ENCODE measurements around the gene TRIM4.

The TRIM4 gene

DNA sequence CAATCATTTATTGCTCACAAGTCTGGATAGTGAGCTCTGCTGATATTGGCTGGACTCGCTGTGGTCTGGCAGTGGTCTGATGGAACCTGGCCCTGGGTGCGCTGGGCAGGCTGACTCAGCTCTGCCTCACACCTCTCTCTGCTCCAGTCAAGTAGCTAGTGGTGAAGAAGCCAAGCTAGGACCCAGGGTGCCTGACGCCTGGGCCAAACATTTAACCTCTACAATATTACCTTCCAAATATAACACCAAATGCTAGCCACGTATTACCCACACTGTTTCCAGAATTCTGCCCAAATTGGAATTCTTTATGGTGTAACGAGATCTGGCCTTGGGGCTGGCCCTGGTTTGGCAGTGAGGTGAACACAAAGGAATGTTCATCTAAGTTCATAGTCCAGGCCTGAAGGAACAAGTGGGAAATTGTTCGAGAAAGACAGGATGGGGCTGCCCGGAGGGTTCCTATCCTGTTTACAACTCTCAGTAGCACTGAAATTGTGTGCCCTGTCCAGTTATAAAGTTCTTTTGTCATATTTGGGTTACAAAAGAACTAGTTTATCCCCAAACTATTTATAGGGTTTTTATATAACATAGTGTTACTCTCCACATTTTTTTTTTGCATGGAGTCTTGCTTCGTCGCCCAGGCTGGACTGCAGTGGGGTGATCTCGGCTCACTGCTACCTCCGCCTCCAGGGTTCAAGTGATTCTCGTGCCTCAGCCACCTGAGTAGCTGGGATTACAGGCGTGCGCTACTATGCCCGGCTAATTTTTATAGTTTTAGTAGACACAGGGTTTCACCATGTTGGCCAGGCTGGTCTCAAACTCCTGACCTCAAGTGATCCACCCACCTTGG is 58.8 kb downstream of the TRIM4 start:
- no peak overlapping the region for H3K4me3 ChIP-seq (ENCODE audit: low read length)
- TF ChIP-seq, protein P1, sequence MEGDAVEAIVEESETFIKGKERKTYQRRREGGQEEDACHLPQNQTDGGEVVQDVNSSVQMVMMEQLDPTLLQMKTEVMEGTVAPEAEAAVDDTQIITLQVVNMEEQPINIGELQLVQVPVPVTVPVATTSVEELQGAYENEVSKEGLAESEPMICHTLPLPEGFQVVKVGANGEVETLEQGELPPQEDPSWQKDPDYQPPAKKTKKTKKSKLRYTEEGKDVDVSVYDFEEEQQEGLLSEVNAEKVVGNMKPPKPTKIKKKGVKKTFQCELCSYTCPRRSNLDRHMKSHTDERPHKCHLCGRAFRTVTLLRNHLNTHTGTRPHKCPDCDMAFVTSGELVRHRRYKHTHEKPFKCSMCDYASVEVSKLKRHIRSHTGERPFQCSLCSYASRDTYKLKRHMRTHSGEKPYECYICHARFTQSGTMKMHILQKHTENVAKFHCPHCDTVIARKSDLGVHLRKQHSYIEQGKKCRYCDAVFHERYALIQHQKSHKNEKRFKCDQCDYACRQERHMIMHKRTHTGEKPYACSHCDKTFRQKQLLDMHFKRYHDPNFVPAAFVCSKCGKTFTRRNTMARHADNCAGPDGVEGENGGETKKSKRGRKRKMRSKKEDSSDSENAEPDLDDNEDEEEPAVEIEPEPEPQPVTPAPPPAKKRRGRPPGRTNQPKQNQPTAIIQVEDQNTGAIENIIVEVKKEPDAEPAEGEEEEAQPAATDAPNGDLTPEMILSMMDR (conservative IDR thresholded peaks at IDR 0.05; ENCODE audit: low read length) = no peak
- DNase-seq (ENCODE audit: low read depth) = peak; percentile 45

DNA sequence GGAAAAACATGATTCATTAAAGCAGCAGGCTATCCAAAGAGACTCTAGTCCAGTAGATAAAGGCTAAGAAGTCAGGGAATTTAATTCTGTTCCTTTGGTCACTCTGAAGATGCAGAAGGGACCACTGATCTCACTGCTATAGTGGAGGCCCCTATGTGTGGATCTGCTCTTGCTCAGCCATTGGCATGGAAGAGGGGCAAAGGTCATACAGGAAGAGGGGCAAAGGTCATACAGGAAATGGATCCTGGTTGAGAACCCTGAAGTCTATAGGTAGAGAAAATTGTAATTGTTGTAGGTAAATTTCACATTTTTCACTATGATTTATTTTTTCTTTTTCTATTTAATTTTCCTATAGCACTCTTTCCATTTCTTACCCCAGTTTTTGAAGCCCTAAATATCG is 64.1 kb downstream of the TRIM4 start:
- TF ChIP-seq, protein P1 (conservative IDR thresholded peaks at IDR 0.05; ENCODE audit: low read length) = no peak
- H3K4me3 ChIP-seq (ENCODE audit: low read length) = no peak overlapping the region
- DNase-seq (ENCODE audit: low read depth) = no peak

DNA sequence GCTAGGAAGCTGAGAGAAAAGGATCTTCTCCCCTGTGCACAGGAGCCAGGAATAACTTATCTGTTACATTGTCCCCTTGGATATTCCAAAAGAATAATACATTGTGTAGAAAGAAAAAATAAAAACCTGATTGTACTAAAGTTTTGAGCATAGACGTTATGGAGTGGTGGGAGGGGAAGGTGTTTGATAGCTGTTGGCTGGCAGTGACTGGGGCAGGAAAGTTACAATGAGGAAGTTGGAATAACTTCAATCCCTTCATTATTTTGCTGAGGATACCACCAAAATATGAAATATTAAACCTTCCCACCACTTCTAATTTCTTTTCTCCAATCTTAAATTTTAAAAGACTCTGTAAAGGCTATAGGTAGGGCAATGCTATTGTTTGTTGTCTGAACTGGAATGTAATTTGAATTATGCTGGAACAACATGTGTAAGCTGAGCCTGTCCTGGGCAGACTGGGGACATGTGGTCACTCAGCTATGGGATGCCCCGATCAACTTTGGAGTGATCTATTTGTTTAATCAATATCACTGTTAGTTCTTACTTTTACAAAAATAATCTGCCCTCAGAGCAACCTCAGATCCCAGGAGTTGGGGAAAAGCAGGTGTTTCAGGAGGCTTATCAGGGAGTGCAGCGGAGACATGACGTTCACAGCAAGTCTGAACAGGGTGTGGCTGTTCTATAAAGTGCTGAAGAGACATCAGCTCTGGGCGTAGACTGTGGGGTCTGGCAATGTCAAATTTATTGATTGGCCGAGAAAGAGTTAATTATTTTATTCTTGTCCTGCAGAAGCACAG is 70.7 kb downstream of the TRIM4 start:
- TF ChIP-seq, protein P1 (conservative IDR thresholded peaks at IDR 0.05; ENCODE audit: low read length) = no peak
- no peak for DNase-seq (ENCODE audit: low read depth)
- H3K4me3 ChIP-seq (ENCODE audit: low read length) = no peak overlapping the region

DNA sequence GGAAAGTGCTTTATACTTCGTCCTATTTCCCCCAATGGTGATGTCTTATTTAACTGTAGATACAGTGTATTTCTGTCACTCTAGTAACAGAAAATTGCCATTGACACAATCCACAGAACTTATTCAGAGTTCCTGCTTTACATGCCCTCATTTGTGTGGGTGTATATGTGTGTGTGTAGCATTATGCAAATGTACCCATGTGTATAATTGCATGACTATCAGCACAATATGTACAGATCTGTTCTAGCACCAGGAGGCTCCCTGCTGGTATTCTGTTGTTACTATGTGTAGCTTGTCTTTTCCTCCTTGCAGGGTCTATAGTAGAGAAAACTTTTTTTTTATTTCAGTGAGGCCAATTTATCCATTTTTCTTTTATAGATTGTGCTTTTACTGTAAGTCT is 75.0 kb downstream of the TRIM4 start:
- TF ChIP-seq, protein P1 (conservative IDR thresholded peaks at IDR 0.05; ENCODE audit: low read length) = no peak
- no peak overlapping the region for H3K4me3 ChIP-seq (ENCODE audit: low read length)
- no peak for DNase-seq (ENCODE audit: low read depth)

DNA sequence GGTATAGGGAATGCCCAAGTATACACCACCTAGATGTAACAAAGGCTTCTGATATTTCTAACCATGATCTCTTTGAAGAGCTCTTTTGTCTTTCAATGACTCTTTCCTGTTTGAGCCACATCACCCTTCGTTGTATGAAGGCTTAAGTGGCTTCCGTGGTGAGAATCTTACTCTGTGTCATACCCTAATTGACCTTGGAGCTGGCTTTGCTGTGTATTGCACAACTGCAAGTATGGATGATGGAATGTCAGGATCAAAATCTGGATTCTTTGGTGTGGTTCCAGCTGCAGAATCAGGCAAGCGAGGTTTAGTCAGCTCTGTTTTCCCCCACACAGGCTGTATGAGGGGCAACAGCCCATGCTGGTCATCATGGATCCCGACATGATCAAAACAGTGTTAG is 75.5 kb downstream of the TRIM4 start:
- DNase-seq (ENCODE audit: low read depth) = peak; percentile 38
- no peak overlapping the region for H3K4me3 ChIP-seq (ENCODE audit: low read length)
- TF ChIP-seq, protein P1 (conservative IDR thresholded peaks at IDR 0.05; ENCODE audit: low read length) = no peak

DNA sequence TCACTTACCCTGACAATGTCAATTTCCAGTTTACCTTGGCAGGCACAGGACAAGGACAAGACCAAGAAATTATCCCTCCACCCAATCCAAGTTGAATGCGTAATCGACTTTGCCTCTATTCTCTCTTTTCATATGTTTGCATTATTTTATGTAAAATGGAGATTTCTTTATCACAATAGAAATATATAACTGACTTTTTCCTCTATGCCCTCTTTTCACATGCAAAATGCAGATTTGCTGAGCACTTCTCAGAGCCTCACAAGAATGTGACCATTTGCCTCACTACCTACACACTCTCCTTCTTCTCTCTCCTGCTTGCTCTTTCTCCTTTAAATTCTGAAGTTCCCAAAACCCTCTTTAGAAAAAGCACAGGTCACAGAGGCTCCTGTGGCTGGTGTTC is 76.4 kb downstream of the TRIM4 start:
- no peak for DNase-seq (ENCODE audit: low read depth)
- no peak overlapping the region for H3K4me3 ChIP-seq (ENCODE audit: low read length)
- TF ChIP-seq, protein P1 (conservative IDR thresholded peaks at IDR 0.05; ENCODE audit: low read length) = no peak
